ENCODE measurements around the gene STK33. TPM values are rescaled to one million over a fixed set of nuclear protein-coding genes. Genes with fewer than 3 reads are reported as not detected.

The STK33 gene
- total RNA-seq (1 to 10 TPM; 1.3 to 1.8 TPM), polyA plus RNA-seq (1 to 10 TPM in 2 of 3 donors, under 1 TPM in 1; 0.74 to 2.3 (median 1.3) TPM), total RNA-seq (1.0 to 2.5 (median 1.9) reads per million in 6 experiments)

DNA sequence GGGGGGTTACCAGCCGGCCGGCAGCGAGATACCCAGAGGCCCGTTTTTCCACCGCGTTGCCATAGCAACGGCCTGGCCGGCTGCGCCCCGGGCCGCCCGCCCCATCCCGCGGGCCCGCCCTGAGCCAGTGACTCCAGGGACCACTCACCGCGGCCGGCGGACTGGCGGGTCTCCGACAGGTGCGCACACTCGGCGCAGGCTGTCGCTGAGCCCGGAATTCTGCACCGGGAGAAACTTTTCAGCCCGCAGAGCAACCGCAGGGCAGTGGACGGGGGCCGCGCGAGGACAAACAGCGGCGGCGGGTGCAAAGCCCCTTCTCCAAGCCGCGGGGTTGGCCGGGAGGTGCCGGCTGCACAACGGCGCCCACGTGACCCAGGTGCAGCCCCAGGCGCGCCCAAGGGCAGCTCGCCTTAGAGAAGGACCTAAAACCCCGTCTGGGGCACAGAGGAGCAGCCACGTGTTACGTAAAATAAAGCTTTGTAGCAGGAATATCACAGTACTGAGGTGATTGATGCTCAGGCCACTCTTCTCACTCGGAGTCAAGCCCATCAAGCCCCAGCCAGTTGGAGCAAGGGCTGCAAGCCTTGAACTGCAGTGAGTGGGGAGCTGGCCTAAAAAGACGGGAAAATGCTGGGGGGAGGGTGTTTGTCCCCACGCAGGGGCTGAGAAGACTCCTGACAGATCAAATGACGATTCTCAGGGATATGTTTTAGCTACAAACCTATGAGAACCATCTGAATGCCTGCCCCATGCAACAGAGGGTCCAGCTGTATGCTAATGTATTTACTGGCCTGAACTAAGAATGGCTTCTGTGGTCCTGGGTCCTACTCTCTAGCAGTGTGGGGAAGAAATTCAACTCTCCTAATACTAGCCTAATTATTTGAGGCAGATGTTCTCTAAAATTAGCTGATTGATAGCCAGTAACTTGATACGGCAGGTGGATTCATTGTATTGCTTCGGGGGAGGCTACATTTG lies at the start of gene STK33:
TSS of gene STK33 (minus strand) at position 294 of the 975 bp plus-strand sequence. CDS start 119,323 bp downstream, outside the sequence.
- Mint-ChIP-seq H3K4me1 (peaks cover 5 to 11% (median 9%) of the 10 kb centered on the region in 4 donors), H3K36me3 (no peaks in the 10 kb centered on the region), H3K27ac (peak within 1 kb of the TSS in 2 of 10 donors; percentile 24 to 75), H3K4me3 (peak within 1 kb of the TSS; percentile 73 to 89 (median 82)), H3K9me3 (no peaks in the 10 kb centered on the region), H3K27me3 (peaks cover 14 to 50% (median 33%) of the 10 kb centered on the region in 5 donors)
- DNase-seq (peak in 8 of 10 donors; percentile 8 to 35 (median 13)), ATAC-seq (peak; percentile 76 to 89)
- POLR2A ChIA-PET, result interaction anchor here (2.2 kb wide), 1 partner anchor 89 kb away, joined by 6 read pairs; the partner anchor contains the start of genes RPL27A and TRIM66

DNA sequence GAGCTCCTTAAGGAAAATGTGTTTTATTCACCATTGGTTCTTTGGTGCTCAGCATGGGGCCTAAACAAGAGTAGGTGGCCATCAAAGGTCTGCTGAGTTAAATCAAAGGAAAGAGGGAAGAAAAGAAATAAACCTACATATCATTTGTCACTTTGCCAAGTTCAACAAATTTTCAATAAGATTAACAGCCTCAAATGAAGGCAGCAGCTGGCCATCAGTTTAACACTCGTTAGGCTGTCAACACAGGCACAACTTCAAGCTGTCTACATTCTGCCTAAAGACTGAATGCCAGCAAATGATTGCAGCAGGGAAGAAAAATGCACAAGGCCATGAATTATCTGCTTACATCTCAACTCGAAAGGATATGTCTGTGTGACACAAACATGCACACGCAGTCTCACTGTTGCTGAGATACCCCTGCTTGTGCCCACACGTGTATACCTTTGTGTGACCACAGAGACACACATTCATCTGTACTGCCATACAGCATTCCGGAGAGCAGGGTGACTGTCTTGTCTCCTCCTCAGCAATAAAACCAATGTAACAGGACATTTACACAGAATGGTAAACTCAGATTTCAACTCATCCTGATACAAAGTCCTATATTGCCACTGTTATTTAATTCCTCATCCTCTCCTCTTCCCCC lies 48.3 kb upstream of the STK33 start:
- ATAC-seq (no peak), DNase-seq (no peak)
- POLR2A ChIA-PET, result no interaction called here
- peaks cover 0 to under 1% (median 0%) of the 10 kb centered on the region in 9 donors for H3K9me3 Mint-ChIP-seq
- no peaks in the 10 kb centered on the region for H3K27me3 Mint-ChIP-seq
- H3K4me1 Mint-ChIP-seq, result peaks cover 0 to 2% (median 0%) of the 10 kb centered on the region in 4 donors
- no peak overlapping the region for H3K27ac Mint-ChIP-seq
- H3K4me3 Mint-ChIP-seq, result no peak overlapping the region
- peaks cover 9 to 41% (median 40%) of the 10 kb centered on the region in 3 donors for H3K36me3 Mint-ChIP-seq

DNA sequence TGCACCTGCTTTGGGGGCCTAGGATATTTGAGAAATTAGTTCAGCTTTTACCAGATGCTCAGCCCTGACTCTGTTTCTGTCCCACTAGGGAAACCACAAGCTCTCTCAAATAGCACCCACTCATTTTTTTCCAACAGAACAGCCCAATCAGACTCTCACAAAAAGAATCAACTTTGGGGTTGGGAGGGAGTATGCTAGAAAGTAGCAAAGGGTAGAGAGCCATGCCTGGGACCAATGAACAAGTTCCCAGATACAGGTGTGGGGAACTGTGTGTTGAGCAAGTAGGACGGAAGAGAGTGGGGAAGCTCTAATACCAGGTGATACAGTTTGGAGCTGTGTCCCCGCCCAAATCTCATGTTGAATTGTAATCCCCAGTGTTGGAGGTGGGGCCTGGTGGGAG lies 47.3 kb upstream of the STK33 start:
- peak overlapping the region in 2 of 10 donors; percentile 28 to 88 for H3K27ac Mint-ChIP-seq
- ATAC-seq (no peak), DNase-seq (no peak)
- no peaks in the 10 kb centered on the region for H3K27me3 Mint-ChIP-seq
- H3K36me3 Mint-ChIP-seq, result peaks cover 19 to 49% (median 47%) of the 10 kb centered on the region in 3 donors
- POLR2A ChIA-PET, result no interaction called here
- no peak overlapping the region for H3K4me3 Mint-ChIP-seq
- H3K9me3 Mint-ChIP-seq, result peaks cover 0 to 10% (median 4%) of the 10 kb centered on the region in 9 donors
- H3K4me1 Mint-ChIP-seq, result peaks cover 0 to 4% (median 0%) of the 10 kb centered on the region in 4 donors

DNA sequence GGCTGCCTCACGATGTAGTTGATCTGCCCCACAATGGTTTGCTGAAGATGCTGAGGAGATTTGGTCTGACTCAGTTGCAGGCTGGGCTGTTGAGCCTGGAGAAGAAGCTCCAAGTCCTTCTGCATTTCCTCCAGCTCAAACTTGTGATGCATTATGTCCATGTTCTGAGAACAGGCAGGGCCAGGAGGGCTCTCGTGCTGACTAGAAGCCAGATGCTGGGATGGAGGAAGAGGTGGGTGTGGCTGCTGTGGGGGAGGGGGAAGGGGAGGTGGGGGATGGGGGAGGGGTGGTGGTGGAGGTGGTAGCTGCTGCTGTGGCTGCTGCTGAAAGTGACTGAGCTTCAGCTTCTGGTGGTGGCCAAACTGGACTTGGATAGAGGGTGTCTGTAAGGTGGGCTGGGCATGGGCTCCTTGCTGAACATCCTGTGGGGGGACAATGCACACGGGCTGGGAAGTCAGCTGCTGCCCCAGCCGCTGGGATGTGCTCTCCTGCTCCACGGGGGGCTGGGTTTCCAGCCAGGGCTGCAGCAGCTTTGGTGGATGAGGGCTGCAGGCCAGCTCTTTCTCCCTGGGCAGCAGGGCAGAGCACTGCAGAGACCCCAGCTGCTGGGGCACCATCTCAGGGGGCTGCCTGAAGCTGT lies 46.4 kb upstream of the STK33 start:
- DNase-seq (no peak), ATAC-seq (no peak)
- Mint-ChIP-seq H3K4me3 (no peak overlapping the region), H3K36me3 (peaks cover 26 to 58% (median 56%) of the 10 kb centered on the region in 3 donors), H3K27me3 (no peaks in the 10 kb centered on the region), H3K9me3 (peaks cover 0 to 13% (median 7%) of the 10 kb centered on the region in 9 donors), H3K27ac (no peak overlapping the region), H3K4me1 (peaks cover 0 to 4% (median 0%) of the 10 kb centered on the region in 4 donors)
- POLR2A ChIA-PET, result interaction anchor here (0.6 kb wide), 1 partner anchor 29 kb away, joined by 3 read pairs; no protein-coding TSS in a partner anchor

DNA sequence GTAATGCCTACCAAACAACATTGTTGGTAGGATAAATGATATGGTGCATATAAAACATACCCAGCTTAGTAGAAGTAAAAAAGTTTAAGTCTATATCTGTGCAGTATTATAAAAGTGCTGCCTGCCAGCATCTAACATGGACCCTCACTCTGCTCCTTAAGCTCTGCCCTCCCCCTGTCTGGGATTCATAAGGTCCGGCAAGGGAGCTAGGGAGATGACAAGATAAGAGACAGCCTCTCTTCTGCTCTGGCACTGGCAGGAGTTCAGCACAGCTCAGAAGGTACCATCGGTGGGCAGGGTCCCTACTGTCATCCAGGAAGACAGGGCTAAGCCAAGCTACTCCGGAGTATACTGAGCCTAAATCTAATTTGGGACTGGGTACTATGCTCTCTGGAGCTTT lies 45.6 kb upstream of the STK33 start:
- no peaks in the 10 kb centered on the region for H3K27me3 Mint-ChIP-seq
- H3K27ac Mint-ChIP-seq, result no peak overlapping the region
- POLR2A ChIA-PET, result no interaction called here
- DNase-seq, result no peak
- peaks cover 26 to 65% (median 64%) of the 10 kb centered on the region in 3 donors for H3K36me3 Mint-ChIP-seq
- peaks cover 0 to 4% (median 0%) of the 10 kb centered on the region in 4 donors for H3K4me1 Mint-ChIP-seq
- H3K4me3 Mint-ChIP-seq, result no peak overlapping the region
- peaks cover 0 to 13% (median 7%) of the 10 kb centered on the region in 9 donors for H3K9me3 Mint-ChIP-seq
- no peak for ATAC-seq

DNA sequence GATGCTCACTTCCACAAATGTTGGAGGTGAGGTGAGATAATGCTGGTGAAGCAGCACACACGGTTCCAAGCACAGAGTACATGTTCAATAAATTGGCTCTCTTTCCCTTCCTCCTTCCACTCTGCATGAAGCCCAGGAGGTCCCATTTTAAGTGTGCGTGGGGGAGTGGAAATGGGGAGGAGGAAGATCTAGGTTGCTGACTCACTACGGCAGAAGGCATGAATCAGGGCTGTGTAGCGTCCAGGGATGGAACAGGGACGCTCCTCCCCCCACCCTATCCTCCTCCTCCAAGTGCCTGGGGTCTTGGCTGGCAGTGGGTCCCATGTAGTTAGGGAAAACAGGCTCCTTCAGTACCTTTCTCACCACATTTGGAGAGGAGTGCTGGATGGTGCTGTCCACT lies 44.3 kb upstream of the STK33 start:
- Mint-ChIP-seq H3K4me1 (peaks cover 0 to 4% (median 0%) of the 10 kb centered on the region in 4 donors), H3K9me3 (peaks cover 0 to 13% (median 7%) of the 10 kb centered on the region in 9 donors), H3K27ac (peak overlapping the region in 1 of 10 donors; percentile 46), H3K4me3 (no peak overlapping the region), H3K36me3 (peaks cover 26 to 79% (median 68%) of the 10 kb centered on the region in 3 donors), H3K27me3 (no peaks in the 10 kb centered on the region)
- ATAC-seq (no peak), DNase-seq (no peak)
- POLR2A ChIA-PET, result no interaction called here

DNA sequence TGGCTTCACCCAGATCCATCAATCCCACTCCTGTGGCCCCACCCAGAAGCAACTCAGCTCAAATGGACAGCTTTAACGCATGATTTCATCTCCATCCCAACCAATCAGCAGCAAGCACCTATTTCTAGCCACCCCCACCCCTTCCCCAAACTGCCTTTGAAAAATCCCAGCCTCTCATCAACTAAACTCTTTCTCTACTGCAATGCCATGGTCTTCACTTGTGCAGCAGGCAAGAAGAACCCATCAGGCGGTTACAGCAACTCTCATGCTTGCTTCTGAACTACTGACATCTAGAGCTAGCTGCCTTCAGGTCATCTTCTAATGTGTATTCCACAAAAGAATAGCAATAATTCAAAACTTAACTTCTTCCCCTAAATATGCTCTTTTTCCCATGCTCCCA lies 42.1 kb upstream of the STK33 start:
- Mint-ChIP-seq H3K4me3 (no peak overlapping the region), H3K27ac (no peak overlapping the region), H3K9me3 (peaks cover 0 to 13% (median 7%) of the 10 kb centered on the region in 9 donors), H3K36me3 (peaks cover 34 to 96% (median 62%) of the 10 kb centered on the region in 3 donors), H3K27me3 (no peaks in the 10 kb centered on the region), H3K4me1 (peaks cover 0 to 4% (median 0%) of the 10 kb centered on the region in 4 donors)
- no peak for DNase-seq
- ATAC-seq, result no peak
- POLR2A ChIA-PET, result no interaction called here

DNA sequence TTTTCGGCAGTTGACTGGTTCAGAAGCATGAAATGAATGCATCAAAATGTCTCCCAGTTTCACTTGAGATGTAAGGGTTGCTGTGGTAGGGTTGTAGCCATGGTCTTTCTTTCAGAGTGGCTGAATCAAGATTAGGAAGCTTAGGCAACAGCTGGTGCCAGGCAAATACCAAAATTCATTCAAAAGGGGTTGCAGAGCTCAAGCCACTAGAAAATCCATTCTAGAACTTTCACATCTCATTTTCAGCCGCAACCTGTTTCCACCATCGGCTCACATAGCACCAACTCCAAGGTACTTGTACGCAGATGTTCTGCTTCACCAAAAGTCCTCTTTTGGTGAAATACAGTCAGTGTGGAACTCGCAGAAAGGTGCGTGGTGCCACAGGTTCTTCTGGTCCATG lies 40.5 kb upstream of the STK33 start:
- no peak overlapping the region for H3K4me3 Mint-ChIP-seq
- POLR2A ChIA-PET, result no interaction called here

DNA sequence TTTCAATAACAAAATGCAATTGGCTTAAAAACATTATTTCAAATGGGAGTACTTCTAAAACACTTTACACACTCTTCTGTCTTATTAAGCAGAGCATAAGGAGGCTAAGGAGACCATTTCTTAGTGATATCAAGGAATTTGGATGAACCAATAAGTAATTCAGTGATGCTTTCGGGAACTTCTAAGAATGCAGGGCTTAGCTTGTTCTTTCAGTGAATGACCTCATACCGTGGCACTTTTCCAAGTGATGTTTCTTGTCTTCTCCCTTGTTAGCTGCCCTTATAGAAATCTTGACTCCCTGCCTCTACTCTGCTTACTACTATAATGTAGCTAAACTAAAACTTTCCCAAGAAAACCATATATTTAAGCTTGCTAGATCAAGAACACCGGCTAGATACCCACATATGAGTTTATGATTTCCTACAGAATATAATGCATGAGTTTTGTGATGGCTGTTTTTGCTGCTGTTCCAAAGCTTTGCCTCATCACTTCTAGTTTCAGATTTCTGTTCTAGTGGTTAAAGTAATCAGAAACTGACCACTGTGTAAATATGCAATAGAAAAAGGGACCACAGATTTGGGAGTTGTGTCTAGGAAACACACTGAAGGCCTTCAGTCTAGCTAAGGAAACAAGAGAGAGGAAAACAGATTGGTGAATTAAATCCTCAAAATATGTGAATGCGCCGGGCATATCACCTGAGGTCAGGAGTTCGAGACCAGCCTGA lies 37.5 kb upstream of the STK33 start:
- H3K36me3 Mint-ChIP-seq, result peaks cover 17 to 74% (median 29%) of the 10 kb centered on the region in 3 donors
- no peak for DNase-seq
- POLR2A ChIA-PET, result no interaction called here
- peak overlapping the region in 1 of 10 donors; percentile 1 for H3K27ac Mint-ChIP-seq
- H3K4me3 Mint-ChIP-seq, result no peak overlapping the region
- no peak for ATAC-seq
- peaks cover 0 to 8% (median 3%) of the 10 kb centered on the region in 9 donors for H3K9me3 Mint-ChIP-seq
- H3K27me3 Mint-ChIP-seq, result no peaks in the 10 kb centered on the region
- peaks cover 0 to 4% (median 0%) of the 10 kb centered on the region in 4 donors for H3K4me1 Mint-ChIP-seq

More for the DNA sequence above, 40.5 kb upstream of the STK33 start:
- peaks cover 34 to 92% (median 57%) of the 10 kb centered on the region in 3 donors for H3K36me3 Mint-ChIP-seq
- H3K27ac Mint-ChIP-seq, result no peak overlapping the region
- H3K9me3 Mint-ChIP-seq, result peaks cover 0 to 13% (median 7%) of the 10 kb centered on the region in 9 donors
- no peak for DNase-seq
- H3K4me1 Mint-ChIP-seq, result peaks cover 0 to 8% (median 0%) of the 10 kb centered on the region in 4 donors
- no peaks in the 10 kb centered on the region for H3K27me3 Mint-ChIP-seq
- ATAC-seq, result no peak

DNA sequence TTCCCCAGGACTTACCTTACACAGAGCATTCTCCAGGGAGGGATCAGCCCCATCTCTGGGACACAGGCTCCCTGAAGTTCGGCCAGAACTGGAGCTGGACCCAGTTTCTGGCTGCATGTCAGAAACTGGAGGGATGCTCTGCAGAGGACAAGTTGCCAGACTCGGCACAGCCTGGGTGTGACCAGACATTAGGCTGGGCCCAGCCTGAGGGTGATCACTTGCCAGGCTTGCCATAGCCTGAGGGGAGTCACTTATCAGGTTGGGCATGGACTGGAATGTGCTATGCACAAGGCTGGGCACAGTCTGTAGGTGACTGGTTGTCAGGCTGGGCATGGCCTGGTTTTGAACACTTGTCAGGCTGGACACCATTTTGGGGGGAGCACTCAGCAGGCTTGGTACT lies 30.7 kb upstream of the STK33 start:
- no peak for ATAC-seq
- POLR2A ChIA-PET, result no interaction called here
- peaks cover 0 to 60% (median 15%) of the 10 kb centered on the region in 3 donors for H3K36me3 Mint-ChIP-seq
- H3K4me3 Mint-ChIP-seq, result no peak overlapping the region
- H3K27me3 Mint-ChIP-seq, result no peaks in the 10 kb centered on the region
- H3K9me3 Mint-ChIP-seq, result no peaks in the 10 kb centered on the region
- no peaks in the 10 kb centered on the region for H3K4me1 Mint-ChIP-seq
- no peak overlapping the region for H3K27ac Mint-ChIP-seq
- DNase-seq, result no peak

DNA sequence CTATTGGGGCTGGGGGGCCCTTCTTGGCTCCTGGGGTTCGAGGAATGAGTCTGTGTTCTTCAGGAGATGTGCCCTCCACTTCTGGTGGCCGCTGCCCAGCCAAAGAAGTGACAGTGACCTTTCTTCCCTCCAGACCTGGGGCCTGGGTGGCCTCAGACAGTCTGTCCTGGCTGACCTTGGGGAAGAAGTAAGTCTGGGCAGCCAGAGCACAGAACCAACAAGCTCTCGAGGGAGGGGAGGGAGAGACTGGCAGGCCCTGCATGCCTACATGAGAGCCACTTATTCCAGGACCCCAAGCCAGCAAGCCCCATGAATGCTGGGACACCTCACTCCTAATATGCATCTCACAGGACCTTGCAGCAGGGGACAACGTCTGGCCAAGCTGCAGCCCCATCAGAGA lies 27.1 kb upstream of the STK33 start:
- no peaks in the 10 kb centered on the region for H3K9me3 Mint-ChIP-seq
- H3K4me3 Mint-ChIP-seq, result no peak overlapping the region
- no peaks in the 10 kb centered on the region for H3K27me3 Mint-ChIP-seq
- no peak overlapping the region for H3K27ac Mint-ChIP-seq
- POLR2A ChIA-PET, result no interaction called here
- ATAC-seq, result no peak
- H3K4me1 Mint-ChIP-seq, result no peaks in the 10 kb centered on the region
- DNase-seq, result no peak
- peaks cover 9 to 70% (median 22%) of the 10 kb centered on the region in 3 donors for H3K36me3 Mint-ChIP-seq

DNA sequence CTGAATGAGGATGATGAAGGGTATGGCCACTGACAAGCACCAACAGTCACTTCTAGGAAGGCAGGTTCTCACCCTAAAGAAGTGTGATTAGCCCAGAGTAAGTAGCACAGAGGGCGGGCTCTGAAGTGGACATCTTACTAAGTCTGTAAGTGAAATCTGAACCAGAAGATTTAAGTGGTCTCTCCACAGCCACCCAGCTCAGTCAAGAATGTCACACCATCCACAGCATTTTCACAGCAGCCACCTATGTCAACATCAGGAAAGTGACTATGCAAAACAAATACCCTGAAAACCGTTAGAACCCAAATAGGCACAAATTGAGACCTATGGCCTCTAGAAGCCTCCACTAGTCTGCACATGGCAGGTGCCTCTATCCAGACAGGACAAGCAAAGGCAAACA lies 23.0 kb upstream of the STK33 start:
- Mint-ChIP-seq H3K27ac (no peak overlapping the region), H3K36me3 (peaks cover 14 to 53% (median 19%) of the 10 kb centered on the region in 3 donors), H3K9me3 (no peaks in the 10 kb centered on the region), H3K4me3 (no peak overlapping the region), H3K27me3 (no peaks in the 10 kb centered on the region), H3K4me1 (peaks cover 0 to 2% (median 0%) of the 10 kb centered on the region in 4 donors)
- POLR2A ChIA-PET, result no interaction called here
- DNase-seq (no peak), ATAC-seq (no peak)

Data from naive thymus-derived CD8-positive, alpha-beta T cell (primary cell).